Measurements from ENCODE around the gene PAXIP1.

- TF ChIP-seq CTCF (IDR thresholded peaks at IDR 0.05) = no peak
- TF ChIP-seq ZFX (IDR thresholded peaks at IDR 0.05; ENCODE audit: borderline replicate concordance) = no peak
Measured at GRCh38 chr7:154915600-154915999, 87.3 kb downstream of the PAXIP1 start.
